Spleen (tissue), 11 donors: ENCODE measurements around the gene CCDC82. TPM values are rescaled to one million over a fixed set of nuclear protein-coding genes. Genes with fewer than 3 reads are reported as not detected.

Source experiments
- DNase-seq: peaks from one replicate; pipeline ENCODE4 v3.0.0-alpha.2; 2020
- H3K27ac ChIP-seq, 8 donors: fragments of 200-600 bp; sonication (generic) in 7 of 8; 1 replicate in 4 of 8; 2 replicates in 4 of 8; pipeline versions ENCODE4 v1.5.0 to v1.8.0; 2016 to 2021; ENCODE audit warnings: inconsistent platforms in 4 of 8, mild to moderate bottlenecking in 4 of 8, moderate library complexity in 1 of 8
- H3K27me3 ChIP-seq, 7 donors: fragments of 200-600 bp; sonication (generic) in 6 of 7; replicated peaks in 1 of 7; 1 replicate in 4 of 7; 2 replicates in 3 of 7; pipeline versions ENCODE4 v1.5.0 to v1.8.0; 2016 to 2021; ENCODE audit warnings: inconsistent platforms in 3 of 7, mild to moderate bottlenecking in 1 of 7
- H3K36me3 ChIP-seq, 6 donors: fragments of 200-600 bp; sonication (generic) in 5 of 6; 1 replicate in 4 of 6; 2 replicates in 2 of 6; pipeline versions ENCODE4 v1.5.0 to v1.8.0; 2016 to 2021; ENCODE audit warnings: inconsistent platforms in 2 of 6
- H3K4me1 ChIP-seq, 6 donors: fragments of 200-600 bp; sonication (generic) in 5 of 6; 1 replicate in 3 of 6; 2 replicates in 3 of 6; pipeline versions ENCODE4 v1.5.0 to v1.8.0; 2016 to 2021; ENCODE audit warnings: inconsistent platforms in 3 of 6
- H3K4me3 ChIP-seq, 8 donors: fragments of 200-600 bp; sonication (generic) in 7 of 8; 1 replicate in 4 of 8; 2 replicates in 4 of 8; pipeline versions ENCODE4 v1.5.0 to v1.8.0; 2016 to 2021; ENCODE audit warnings: inconsistent platforms in 4 of 8, mild to moderate bottlenecking in 4 of 8, moderate library complexity in 2 of 8
- H3K9me3 ChIP-seq, 8 donors: fragments of 200-600 bp; sonication (generic) in 7 of 8; 1 replicate in 4 of 8; 2 replicates in 4 of 8; pipeline versions ENCODE4 v1.5.0 to v1.8.0; 2016 to 2021; ENCODE audit warnings: inconsistent platforms in 4 of 8
- POLR2A ChIP-seq, 3 donors: fragments of 450-650 bp; IDR thresholded peaks; one replicate each; pipeline ENCODE4 v1.5.1; 2017; ENCODE audit warnings: antibody characterized with exemption in 3 of 3, mild to moderate bottlenecking in 1 of 3
- POLR2AphosphoS5 ChIP-seq, 3 donors: sonication (generic); formaldehyde crosslinking; IDR thresholded peaks; one replicate each; pipeline ENCODE4 v1.5.1; 2017; ENCODE audit warnings: antibody characterized with exemption in 3 of 3
- WGBS, 5 donors: extraction: QIAGEN DNeasy Blood & Tissue Kit in 3 of 5; methylation state at CpG; one replicate each; pipeline versions ENCODE4 v1.1.5 to v1.1.7; 2013 to 2018; 5-methylcytosine and 5-hydroxymethylcytosine counted together
- intact Hi-C: fragments of 100-400 bp; cut with DNase I; formaldehyde crosslinking; loops from one replicate; pipeline ENCODE4 v1.15.0; 2023; ENCODE audit warnings: low total_unique reads
- polyA plus RNA-seq, 3 donors: library from polyadenylated mRNA; stranded (reverse); fragments of 200-250 nt; gene quantifications; one replicate each; pipeline ENCODE4 v1.2.1, GENCODE V29; 2013
- total RNA-seq, 7 donors: library from RNA; depleted of rRNA in 3 of 7; stranded (reverse); fragments of >200 nt in 3 of 7; fragmentation: NEBNext Ultra II Directional in 4 of 7; extraction: Animal tissue kit (Norgen Biotek cat#: 25700) in 4 of 7; gene quantifications; one replicate each; pipeline versions ENCODE4 v1.1.0 to v1.2.1, GENCODE V29; 2016 to 2021
- TF ChIP-seq, protein P1 (sequence below), 11 experiments: fragments of 200-600 bp in 7 of 11; fragments of 450-650 bp in 4 of 11; sonication (generic) in 4 of 11; IDR thresholded peaks in 8 of 11; conservative IDR thresholded peaks in 3 of 11; 1 replicate in 7 of 11; 2 replicates in 4 of 11; pipeline versions ENCODE4 v1.4.0 to v1.8.0; 2016 to 2021; ENCODE audit warnings: antibody characterized with exemption in 11 of 11, inconsistent platforms in 4 of 11, mild to moderate bottlenecking in 1 of 11
- donor health status: healthy with polysubstance abuse.
- donor health status: DM: no; HTN: no; CAD: no; lungs with moderate emphysema.
- donor health status: DM: no; HTN: no; CAD: no.
- donor health status: Bipolar disorder and iron deficiency.
- donor health status: healthy.
- donor health status: DM: no; HTN: no; CAD: no.
- donor health status: DM: yes; HTN: yes; CAD: no.

CCDC82 gene
- total and polyA plus RNA-seq, 10 donors: 21.4 to 59.8 (median 37.6) TPM

DNA sequence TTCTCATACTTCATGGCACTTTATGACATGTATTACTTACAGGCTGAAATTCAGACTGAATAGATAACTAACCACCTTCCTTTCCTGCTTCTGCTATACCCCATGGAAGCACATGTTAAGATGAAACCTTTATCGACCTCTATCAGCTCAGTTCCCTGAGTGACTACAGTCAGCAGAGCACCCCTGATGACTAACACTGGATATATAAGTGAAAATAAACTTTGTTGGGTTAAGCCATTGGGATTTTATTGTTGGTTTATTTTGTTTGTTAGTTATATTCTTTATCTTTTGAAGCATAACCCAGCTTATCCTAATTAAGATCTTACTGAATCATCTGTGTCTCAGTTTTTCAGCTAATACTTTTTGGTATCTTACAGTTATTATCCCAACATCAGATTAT, 23.7 kb downstream of the CCDC82 start:
- TF ChIP-seq POLR2A (IDR thresholded peaks at IDR 0.05) (no peak), POLR2AphosphoS5 (IDR thresholded peaks at IDR 0.05) (no peak)
- TF ChIP-seq, protein P1, sequence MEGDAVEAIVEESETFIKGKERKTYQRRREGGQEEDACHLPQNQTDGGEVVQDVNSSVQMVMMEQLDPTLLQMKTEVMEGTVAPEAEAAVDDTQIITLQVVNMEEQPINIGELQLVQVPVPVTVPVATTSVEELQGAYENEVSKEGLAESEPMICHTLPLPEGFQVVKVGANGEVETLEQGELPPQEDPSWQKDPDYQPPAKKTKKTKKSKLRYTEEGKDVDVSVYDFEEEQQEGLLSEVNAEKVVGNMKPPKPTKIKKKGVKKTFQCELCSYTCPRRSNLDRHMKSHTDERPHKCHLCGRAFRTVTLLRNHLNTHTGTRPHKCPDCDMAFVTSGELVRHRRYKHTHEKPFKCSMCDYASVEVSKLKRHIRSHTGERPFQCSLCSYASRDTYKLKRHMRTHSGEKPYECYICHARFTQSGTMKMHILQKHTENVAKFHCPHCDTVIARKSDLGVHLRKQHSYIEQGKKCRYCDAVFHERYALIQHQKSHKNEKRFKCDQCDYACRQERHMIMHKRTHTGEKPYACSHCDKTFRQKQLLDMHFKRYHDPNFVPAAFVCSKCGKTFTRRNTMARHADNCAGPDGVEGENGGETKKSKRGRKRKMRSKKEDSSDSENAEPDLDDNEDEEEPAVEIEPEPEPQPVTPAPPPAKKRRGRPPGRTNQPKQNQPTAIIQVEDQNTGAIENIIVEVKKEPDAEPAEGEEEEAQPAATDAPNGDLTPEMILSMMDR (IDR thresholded peaks at IDR 0.05 in 8 of 11, conservative IDR thresholded peaks at IDR 0.05 in 3 of 11): no peak
- 85 to 94% (median 88%) methylated on average over 1 of the region's 1 CpG for WGBS, 5 donors
- Histone ChIP-seq H3K36me3 (peaks cover 0 to 94% (median 31%) of the 10 kb centered on the region in 6 donors), H3K27me3 (no peaks in the 10 kb centered on the region), H3K4me3 (no peak overlapping the region), H3K27ac (no peak overlapping the region), H3K4me1 (peaks cover 0 to 9% (median 0%) of the 10 kb centered on the region in 6 donors), H3K9me3 (peaks cover 0 to 12% (median 0%) of the 10 kb centered on the region in 8 donors)
- DNase-seq: no peak
- intact Hi-C loops: no loop called here

DNA sequence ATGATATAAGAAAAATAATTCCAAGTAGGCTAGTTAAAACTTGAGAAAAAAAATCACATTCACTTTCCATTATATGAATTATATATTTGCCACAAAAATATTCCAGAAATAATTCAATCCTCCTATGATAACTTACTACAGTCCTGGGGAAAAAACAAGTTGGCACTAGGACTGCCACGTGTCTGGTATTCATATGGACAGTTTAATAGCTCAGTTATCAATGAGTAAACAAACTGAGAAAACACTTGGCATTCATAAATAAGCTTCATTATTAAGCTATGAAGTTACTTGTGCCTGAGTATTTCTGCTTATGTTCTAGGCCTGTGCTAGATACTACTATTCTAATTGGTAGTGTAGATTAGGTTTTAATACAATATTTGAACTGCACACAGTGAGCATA, 24.2 kb downstream of the CCDC82 start:
- H3K4me3 ChIP-seq: no peak overlapping the region
- intact Hi-C loops: no loop called here
- H3K4me1 ChIP-seq: peaks cover 0 to 9% (median 0%) of the 10 kb centered on the region in 6 donors
- TF ChIP-seq POLR2AphosphoS5 (IDR thresholded peaks at IDR 0.05): no peak
- TF ChIP-seq, protein P1 (IDR thresholded peaks at IDR 0.05 in 8 of 11, conservative IDR thresholded peaks at IDR 0.05 in 3 of 11): no peak
- TF ChIP-seq POLR2A (IDR thresholded peaks at IDR 0.05): no peak
- peaks cover 0 to 94% (median 28%) of the 10 kb centered on the region in 6 donors for H3K36me3 ChIP-seq
- peaks cover 0 to 12% (median 0%) of the 10 kb centered on the region in 8 donors for H3K9me3 ChIP-seq
- DNase-seq: no peak
- H3K27me3 ChIP-seq: no peaks in the 10 kb centered on the region
- H3K27ac ChIP-seq: no peak overlapping the region
- WGBS, 5 donors: 73 to 98% (median 93%) methylated on average over 1 of the region's 1 CpG

DNA sequence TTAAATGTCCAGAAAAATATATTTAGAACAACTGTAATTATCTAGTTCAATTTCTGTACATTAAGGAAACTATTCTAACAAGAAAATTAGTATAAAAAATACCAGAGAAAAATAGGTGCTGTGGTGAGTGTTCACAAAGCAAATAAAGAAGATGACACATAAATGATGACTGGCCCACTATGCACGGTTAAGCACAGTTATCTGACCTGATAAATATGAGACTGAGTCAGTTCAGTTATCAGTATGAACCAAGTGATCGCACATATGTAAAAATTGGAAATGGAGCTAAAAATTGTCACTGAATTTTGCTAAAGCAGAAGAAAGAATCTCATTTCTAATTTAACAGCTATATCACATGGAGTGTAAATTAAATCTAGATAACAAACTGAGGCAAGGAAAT, 27.9 kb downstream of the CCDC82 start:
- Histone ChIP-seq H3K36me3 (peaks cover 0 to 89% (median 26%) of the 10 kb centered on the region in 6 donors), H3K4me1 (peaks cover 0 to under 1% (median 0%) of the 10 kb centered on the region in 6 donors), H3K4me3 (no peak overlapping the region), H3K9me3 (no peaks in the 10 kb centered on the region), H3K27me3 (no peaks in the 10 kb centered on the region), H3K27ac (no peak overlapping the region)
- intact Hi-C loops: no loop called here
- TF ChIP-seq POLR2AphosphoS5 (IDR thresholded peaks at IDR 0.05) (no peak), POLR2A (IDR thresholded peaks at IDR 0.05) (no peak)
- TF ChIP-seq, protein P1 (IDR thresholded peaks at IDR 0.05 in 8 of 11, conservative IDR thresholded peaks at IDR 0.05 in 3 of 11): no peak
- 78 to 88% (median 83%) methylated on average over 2 of the region's 2 CpGs for whole genome bisulfite sequencing, 5 donors
- DNase-seq: no peak

DNA sequence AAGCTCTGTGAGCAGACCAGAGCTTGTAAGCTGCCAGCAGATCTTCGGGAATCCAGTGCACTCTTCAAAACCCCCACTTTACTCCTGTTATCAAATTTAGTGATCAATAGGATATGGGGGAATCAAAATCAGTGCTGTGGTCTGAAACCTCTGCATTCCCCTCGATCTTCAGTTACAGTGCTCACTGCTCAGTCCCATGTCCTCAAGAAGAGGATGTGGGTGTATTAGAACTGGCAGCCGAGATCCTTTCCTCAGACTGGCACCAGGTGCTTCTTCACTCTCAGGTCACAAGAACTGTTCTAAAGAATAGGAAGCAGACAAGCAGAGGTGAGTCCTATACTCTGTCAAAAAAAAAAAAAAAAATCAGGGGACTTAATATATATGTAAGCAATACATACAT, 31.4 kb downstream of the CCDC82 start:
- Histone ChIP-seq H3K36me3 (peaks cover 0 to 90% (median 29%) of the 10 kb centered on the region in 6 donors), H3K27ac (no peak overlapping the region), H3K4me3 (no peak overlapping the region), H3K9me3 (no peaks in the 10 kb centered on the region), H3K4me1 (no peaks in the 10 kb centered on the region), H3K27me3 (no peaks in the 10 kb centered on the region)
- TF ChIP-seq POLR2A (IDR thresholded peaks at IDR 0.05) (no peak), POLR2AphosphoS5 (IDR thresholded peaks at IDR 0.05) (no peak)
- TF ChIP-seq, protein P1 (IDR thresholded peaks at IDR 0.05 in 8 of 11, conservative IDR thresholded peaks at IDR 0.05 in 3 of 11): no peak
- DNase-seq: no peak
- 80 to 92% (median 90%) methylated on average over 3 of the region's 3 CpGs for WGBS, 5 donors
- intact Hi-C loops: loop anchor here (10.0 kb wide), 1 partner anchor 524 kb away; no protein-coding TSS in a partner anchor
